GM23248 (cell line): ENCODE measurements around the gene PARK7. TPM values are rescaled to one million over a fixed set of nuclear protein-coding genes. Genes with fewer than 3 reads are reported as not detected.

Experiments used
- DNase-seq: peaks from one replicate; pipeline ENCODE4 v3.0.0-alpha.2; 2015
- H2AFZ ChIP-seq: fragments of 200-600 bp; sonication (generic); 2 replicates; pipeline ENCODE4 v1.6.1; 2016; ENCODE audit warnings: antibody characterized with exemption
- H3F3A ChIP-seq: fragments of 200-600 bp; sonication (generic); 2 replicates; pipeline ENCODE4 v1.6.1; 2016; ENCODE audit warnings: mild to moderate bottlenecking, antibody characterized with exemption, mixed run types; ENCODE audit not compliant: insufficient read depth
- H3K27ac ChIP-seq: fragments of 200-600 bp; sonication (generic); 2 replicates; pipeline ENCODE4 v1.5.1; 2016; ENCODE audit warnings: mild to moderate bottlenecking
- H3K27me3 ChIP-seq: fragments of 200-600 bp; sonication (generic); replicated peaks from 2 replicates; pipeline ENCODE4 v1.6.1; 2016; ENCODE audit warnings: mild to moderate bottlenecking; ENCODE audit not compliant: insufficient read depth
- H3K36me3 ChIP-seq: fragments of 200-600 bp; sonication (generic); 2 replicates; pipeline ENCODE4 v1.6.1; 2016; ENCODE audit warnings: low read depth, mild to moderate bottlenecking
- H3K4me1 ChIP-seq: fragments of 200-600 bp; sonication (generic); 2 replicates; pipeline ENCODE4 v1.6.1; 2016; ENCODE audit warnings: mild to moderate bottlenecking; ENCODE audit not compliant: insufficient read depth
- H3K4me2 ChIP-seq: fragments of 200-600 bp; sonication (generic); one replicate; pipeline ENCODE4 v1.6.1; 2016; ENCODE audit warnings: mild to moderate bottlenecking; ENCODE audit not compliant: unreplicated experiment
- H3K4me3 ChIP-seq: fragments of 200-600 bp; sonication (generic); 2 replicates; pipeline ENCODE4 v1.5.1; 2016; ENCODE audit warnings: mild to moderate bottlenecking
- H3K79me2 ChIP-seq: fragments of 200-600 bp; sonication (generic); 2 replicates; pipeline ENCODE4 v1.6.1; 2016; ENCODE audit warnings: mild to moderate bottlenecking; ENCODE audit not compliant: insufficient read depth
- H3K9ac ChIP-seq: fragments of 200-600 bp; sonication (generic); 2 replicates; pipeline ENCODE4 v1.6.1; 2016; ENCODE audit warnings: mild to moderate bottlenecking
- H3K9me2 ChIP-seq: fragments of 200-600 bp; sonication (generic); 2 replicates; pipeline ENCODE4 v1.6.1; 2016; ENCODE audit warnings: mixed run types, mild to moderate bottlenecking, moderate library complexity; ENCODE audit not compliant: insufficient read depth
- H3K9me3 ChIP-seq: fragments of 200-600 bp; sonication (generic); one replicate; pipeline ENCODE4 v1.6.1; 2017; ENCODE audit warnings: low read depth
- H4K20me1 ChIP-seq: fragments of 200-600 bp; sonication (generic); 2 replicates; pipeline ENCODE4 v1.6.0; 2016; ENCODE audit not compliant: insufficient read depth
- EZH2 ChIP-seq: fragments of 200-600 bp; sonication (generic); IDR thresholded peaks from 2 replicates; pipeline ENCODE4 v1.6.1; 2018; ENCODE audit warnings: antibody characterized with exemption, mild to moderate bottlenecking; ENCODE audit not compliant: insufficient read depth, poor library complexity, severe bottlenecking
- EZH2phosphoT487 ChIP-seq: fragments of 200-600 bp; sonication (generic); IDR thresholded peaks from 2 replicates; pipeline ENCODE4 v1.6.1; 2018; ENCODE audit warnings: antibody characterized with exemption, moderate library complexity, mild to moderate bottlenecking, low read depth; ENCODE audit not compliant: insufficient read depth
- WGBS, 2 experiments: methylation state at CpG; one replicate each; pipeline ENCODE4 v1.1.6; 2015 to 2017; ENCODE audit warnings: low lambda C conversion rate in 2 of 2, low coverage in 1 of 2; ENCODE audit errors: missing lambda C conversion rate in 2 of 2; 5-methylcytosine and 5-hydroxymethylcytosine counted together
- in situ Hi-C: fragments of 300-500 bp; cut with MboI; formaldehyde crosslinking; loops from 2 replicates; pipeline ENCODE4 v1.15.0; 2020
- polyA plus RNA-seq: library from polyadenylated mRNA; unstranded; fragments of >200 nt; fragmentation: Nextera tagmentation; extraction: Ambion mirVana; gene quantifications from 2 replicates; pipeline ENCODE4 v1.2.1, GENCODE V29; 2016
- total RNA-seq: library from RNA; depleted of rRNA; stranded (reverse); fragments of >200 nt; shearing (Covaris generic); gene quantifications from 2 replicates; pipeline ENCODE4 v1.2.3, GENCODE V29; 2014

PARK7 gene
- total and polyA plus RNA-seq, 2 experiments from 2014 or later, result 191 to 514 TPM

DNA sequence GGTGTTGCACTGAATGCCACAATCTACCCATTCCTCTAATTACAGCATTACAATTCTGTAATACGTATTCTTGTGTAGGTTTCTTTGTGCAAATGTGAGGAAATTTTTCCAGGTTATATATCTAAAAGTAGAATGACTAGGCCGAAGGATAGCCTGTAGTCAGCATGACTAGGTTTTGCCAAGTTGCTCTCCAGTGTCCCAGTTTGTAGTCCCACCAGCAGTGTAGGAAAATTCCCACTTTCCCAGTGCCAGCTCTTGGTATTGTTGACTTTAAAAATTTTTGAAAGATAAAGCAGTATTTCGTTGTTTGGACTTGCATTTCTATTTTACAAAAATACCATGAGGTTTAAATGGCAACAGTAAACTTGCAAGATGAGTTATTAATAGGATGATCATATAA, 3.0 kb downstream of the PARK7 start:
- Histone ChIP-seq H3K4me1 (peaks cover 11% of the 10 kb centered on the region), H3F3A (no peaks in the 10 kb centered on the region), H3K27me3 (no peaks in the 10 kb centered on the region), H3K9ac (no peak overlapping the region), H2AFZ (no peak overlapping the region), H3K9me3 (no peaks in the 10 kb centered on the region), H3K4me2 (no peak overlapping the region), H3K79me2 (peaks cover 78% of the 10 kb centered on the region), H3K9me2 (no peaks in the 10 kb centered on the region), H3K4me3 (no peak overlapping the region), H3K27ac (no peak overlapping the region), H3K36me3 (peaks cover 48% of the 10 kb centered on the region), H4K20me1 (0 out of 2 replicates have a peak, but pooled peaks cover 5% of the 10 kb centered on the region)
- in situ Hi-C loops, result no loop called here
- TF ChIP-seq EZH2phosphoT487, result no peak
- no peak for TF ChIP-seq EZH2
- 94 to 98% methylated on average over 3 of the region's 3 CpGs for WGBS, 2 experiments
- DNase-seq, result no peak

DNA sequence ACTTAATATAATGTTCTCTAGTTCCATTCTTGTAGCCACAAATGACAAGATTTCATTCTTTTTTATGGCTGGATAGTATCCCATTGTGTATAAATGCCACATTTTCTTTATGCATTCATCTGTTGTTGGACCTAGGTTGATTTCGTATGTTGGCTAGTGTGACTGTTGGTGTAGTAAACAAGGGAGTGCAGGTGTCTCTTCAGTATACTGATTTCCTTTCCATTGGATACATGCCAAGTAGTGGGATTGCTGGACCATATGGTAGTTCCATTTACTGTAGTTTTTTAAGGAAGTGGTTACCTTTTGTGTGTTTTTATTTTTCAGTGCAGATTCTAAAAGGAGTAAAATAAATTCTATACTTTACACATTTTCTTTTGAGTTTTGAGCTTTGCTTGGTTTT, 5.7 kb downstream of the PARK7 start:
- Histone ChIP-seq H3K4me3 (no peak overlapping the region), H3K27me3 (no peaks in the 10 kb centered on the region), H3K4me2 (no peak overlapping the region), H2AFZ (no peak overlapping the region), H3K27ac (no peak overlapping the region), H3K9ac (no peak overlapping the region), H3K36me3 (peaks cover 73% of the 10 kb centered on the region), H3K9me3 (no peaks in the 10 kb centered on the region), H3F3A (no peaks in the 10 kb centered on the region), H3K4me1 (peaks cover 4% of the 10 kb centered on the region; the same call in 1 of the 2 replicates), H3K9me2 (no peaks in the 10 kb centered on the region), H3K79me2 (peaks cover 94% of the 10 kb centered on the region), H4K20me1 (0 out of 2 replicates have a peak, but pooled peaks cover 5% of the 10 kb centered on the region)
- no peak for TF ChIP-seq EZH2phosphoT487
- no peak for TF ChIP-seq EZH2
- DNase-seq, result no peak
- in situ Hi-C loops, result no loop called here
- 95 to 100% methylated on average over 1 of the region's 1 CpG for WGBS, 2 experiments

DNA sequence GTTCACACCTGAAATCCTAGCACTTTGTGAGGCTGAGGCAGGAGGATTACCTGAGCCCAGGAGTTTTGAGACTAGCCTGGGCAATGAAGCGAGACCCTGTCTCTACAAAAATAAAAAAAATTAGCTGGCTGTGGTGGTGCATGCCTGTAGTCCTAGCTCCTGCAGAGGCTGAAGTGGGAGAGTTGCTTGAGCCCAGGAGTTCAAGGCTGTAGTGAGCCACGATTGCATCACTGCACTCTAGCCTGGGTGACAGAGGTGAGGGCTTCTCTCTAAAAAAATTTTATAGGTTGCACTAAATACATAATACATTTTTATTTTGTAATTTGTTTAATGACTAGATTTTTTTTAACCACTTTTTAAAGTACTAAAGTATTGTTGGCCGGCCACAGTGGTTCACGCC, 6.1 kb downstream of the PARK7 start:
- Histone ChIP-seq H3K4me3 (no peak overlapping the region), H3K79me2 (peaks cover 93% of the 10 kb centered on the region), H3K4me2 (no peak overlapping the region), H3K36me3 (peaks cover 77% of the 10 kb centered on the region), H3K9ac (no peak overlapping the region), H2AFZ (no peak overlapping the region), H3K9me2 (no peaks in the 10 kb centered on the region), H3K27ac (no peak overlapping the region), H4K20me1 (0 out of 2 replicates have a peak, but pooled peaks cover 5% of the 10 kb centered on the region), H3K9me3 (no peaks in the 10 kb centered on the region), H3K27me3 (no peaks in the 10 kb centered on the region), H3F3A (no peaks in the 10 kb centered on the region), H3K4me1 (peaks cover 4% of the 10 kb centered on the region; the same call in 1 of the 2 replicates)
- TF ChIP-seq EZH2, result no peak
- TF ChIP-seq EZH2phosphoT487, result no peak
- WGBS, 2 experiments, result 61% methylated on average over 4 of the region's 4 CpGs
- in situ Hi-C loops, result no loop called here
- no peak for DNase-seq

DNA sequence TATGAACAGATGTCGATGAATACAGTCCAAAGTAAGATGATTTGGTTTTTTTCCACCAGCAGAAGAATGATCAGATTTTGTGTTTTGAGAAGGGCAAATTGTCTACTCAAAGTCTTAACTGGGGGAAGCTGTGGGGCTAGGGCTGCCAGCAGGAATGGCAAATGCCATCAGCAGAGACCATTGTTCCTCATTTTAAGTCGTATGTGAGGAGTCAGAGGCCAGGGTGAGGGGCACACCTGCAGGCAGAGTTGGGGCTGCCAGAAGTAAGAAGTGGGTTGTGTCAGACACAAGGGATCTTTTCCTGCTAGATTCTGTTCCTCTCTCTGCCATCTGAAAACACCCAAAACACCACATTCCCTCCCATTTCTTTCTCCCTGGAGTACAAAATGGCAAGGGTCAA, 8.7 kb downstream of the PARK7 start:
- no peak overlapping the region for H2AFZ ChIP-seq
- no peak overlapping the region for H3K27ac ChIP-seq
- no peaks in the 10 kb centered on the region for H3K9me2 ChIP-seq
- peaks cover 5% of the 10 kb centered on the region; the same call in 1 of the 2 replicates for H3F3A ChIP-seq
- TF ChIP-seq EZH2, result no peak
- TF ChIP-seq EZH2phosphoT487, result no peak
- no peaks in the 10 kb centered on the region for H3K4me1 ChIP-seq
- H3K27me3 ChIP-seq, result no peaks in the 10 kb centered on the region
- in situ Hi-C loops, result no loop called here
- no peak overlapping the region for H3K9ac ChIP-seq
- no peaks in the 10 kb centered on the region for H3K9me3 ChIP-seq
- WGBS, 2 experiments, result 82 to 87% methylated on average over 2 of the region's 2 CpGs
- no peak overlapping the region for H3K4me3 ChIP-seq
- 0 out of 2 replicates have a peak, but pooled peaks cover 5% of the 10 kb centered on the region for H4K20me1 ChIP-seq
- no peak overlapping the region for H3K4me2 ChIP-seq
- H3K79me2 ChIP-seq, result peaks cover 73% of the 10 kb centered on the region
- no peak for DNase-seq
- peaks cover 65% of the 10 kb centered on the region for H3K36me3 ChIP-seq
